Measurements from ENCODE around the gene CYP24A1.
"Not testable (repeated sequence)": the region's sequence is repeated elsewhere in the genome, so short reads cannot be mapped to it uniquely, and the experiment has no call there.

Gene CYP24A1

DNA sequence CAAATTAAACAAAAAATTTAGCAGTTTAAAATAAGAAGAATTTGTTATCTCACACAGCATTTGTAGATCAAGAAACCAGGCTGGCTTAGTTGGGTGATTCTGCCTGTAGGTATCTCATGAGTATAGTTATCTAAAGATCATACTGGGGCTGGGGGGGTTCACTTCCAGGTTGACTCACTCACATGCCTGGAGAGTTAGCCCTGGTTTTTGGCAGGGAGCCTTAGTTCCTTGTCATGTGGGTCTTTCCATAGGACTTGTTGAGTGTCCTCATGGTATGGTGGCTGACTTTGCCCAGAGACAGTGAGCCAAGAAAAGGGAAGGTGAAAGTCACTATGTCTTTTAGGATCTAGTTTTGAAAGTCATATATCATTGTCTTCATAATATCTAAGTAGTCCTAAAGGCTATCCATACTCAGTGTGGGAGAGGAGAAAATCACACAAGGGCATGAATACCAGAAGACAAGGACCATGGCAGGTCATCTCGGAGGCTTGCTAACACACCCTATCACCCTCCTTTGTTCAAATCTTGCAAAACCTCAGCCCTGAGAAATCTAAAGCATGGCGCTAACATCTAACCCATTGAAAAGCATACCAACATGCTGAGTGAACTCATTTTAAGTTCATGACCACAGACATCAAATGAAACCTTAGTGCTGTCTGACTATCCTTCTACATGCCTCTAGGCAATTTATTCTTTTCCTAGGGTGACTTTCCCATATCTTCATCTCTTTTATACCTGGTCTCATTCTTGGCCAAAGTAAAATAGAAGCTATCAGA is 39.2 kb downstream of the CYP24A1 start:
- no peaks in the 10 kb centered on the region for H3K27me3 ChIP-seq (ENCODE audit: control insufficient read depth, insufficient read depth, low read length, poor library complexity, severe bottlenecking)
- WGBS, 2 experiments, result 91 to 92% methylated on average over 2 of the region's 2 CpGs
- H3K36me3 ChIP-seq (ENCODE audit: control insufficient read depth, insufficient read depth, low read length), result no peaks in the 10 kb centered on the region
- H3K4me1 ChIP-seq (ENCODE audit: control insufficient read depth, insufficient read depth, low read length), result peaks cover 11% of the 10 kb centered on the region
- H3K27ac ChIP-seq (ENCODE audit: insufficient read depth, low read depth, low read length, poor library complexity, severe bottlenecking), result no peak overlapping the region
- H3K9me3 ChIP-seq (ENCODE audit: control insufficient read depth, low read length), result no peaks in the 10 kb centered on the region
- H3K4me3 ChIP-seq (ENCODE audit: insufficient read depth, low read depth, low read length), result no peak overlapping the region

DNA sequence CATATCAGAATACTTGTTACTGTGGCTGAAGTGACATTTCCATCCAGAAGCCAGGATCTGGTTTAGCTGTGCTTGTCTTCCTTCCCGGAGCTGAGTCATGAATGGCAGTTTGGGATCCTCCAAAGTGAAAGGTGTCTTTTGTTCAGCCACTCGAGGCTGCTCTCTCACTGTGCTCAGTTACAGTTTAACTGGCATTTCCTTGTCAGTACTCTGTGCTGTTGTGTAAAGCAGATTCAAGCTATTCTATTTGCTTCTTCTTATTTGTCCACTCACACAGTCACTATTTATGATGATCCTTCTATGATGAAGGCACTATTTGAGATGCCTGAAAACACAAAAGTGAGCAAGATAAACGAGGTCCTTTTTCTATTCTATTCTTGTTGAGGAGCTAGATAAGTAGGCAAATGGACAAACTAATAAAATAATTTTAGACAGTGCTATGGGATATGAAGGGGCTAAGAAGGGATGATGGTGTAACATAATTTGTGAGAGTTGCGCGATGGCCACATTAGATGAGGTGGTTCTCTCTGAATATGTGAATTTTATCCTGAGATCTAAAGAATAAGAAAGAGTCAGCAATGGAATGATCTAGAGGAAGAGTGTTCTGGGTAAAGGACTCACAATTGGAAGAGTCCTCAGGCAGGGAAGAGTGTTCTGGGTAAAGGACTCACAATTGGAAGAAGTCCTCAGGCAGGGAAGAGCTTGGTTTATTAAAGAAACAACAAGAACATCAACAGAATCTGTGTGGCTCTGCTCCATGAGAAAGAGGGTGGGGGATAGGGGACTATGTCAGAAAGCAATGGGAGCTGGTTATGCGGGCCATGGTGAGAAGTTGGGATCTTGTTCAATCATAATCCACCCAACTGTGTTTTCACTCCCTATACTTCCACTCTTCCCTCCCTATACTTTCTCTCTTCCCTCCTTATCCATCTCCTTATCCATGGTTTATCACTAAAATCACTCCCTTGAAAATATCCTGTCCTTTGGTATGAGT is 40.1 kb downstream of the CYP24A1 start:
- Histone ChIP-seq H3K4me1 (ENCODE audit: control insufficient read depth, insufficient read depth, low read length) (peaks cover 11% of the 10 kb centered on the region), H3K4me3 (ENCODE audit: insufficient read depth, low read depth, low read length) (no peak overlapping the region), H3K9me3 (ENCODE audit: control insufficient read depth, low read length) (no peaks in the 10 kb centered on the region), H3K36me3 (ENCODE audit: control insufficient read depth, insufficient read depth, low read length) (no peaks in the 10 kb centered on the region), H3K27me3 (ENCODE audit: control insufficient read depth, insufficient read depth, low read length, poor library complexity, severe bottlenecking) (no peaks in the 10 kb centered on the region), H3K27ac (ENCODE audit: insufficient read depth, low read depth, low read length, poor library complexity, severe bottlenecking) (no peak overlapping the region)
- 73 to 74% methylated on average over 6 of the region's 6 CpGs for WGBS, 2 experiments

- no peaks in the 10 kb centered on the region for H3K9me3 ChIP-seq (ENCODE audit: control insufficient read depth, low read length)
- WGBS, 2 experiments, result 55 to 59% methylated on average over 6 of the region's 6 CpGs
- no peaks in the 10 kb centered on the region for H3K36me3 ChIP-seq (ENCODE audit: control insufficient read depth, insufficient read depth, low read length)
- peaks cover 11% of the 10 kb centered on the region for H3K4me1 ChIP-seq (ENCODE audit: control insufficient read depth, insufficient read depth, low read length)
- no peak overlapping the region for H3K4me3 ChIP-seq (ENCODE audit: insufficient read depth, low read depth, low read length)
- no peak overlapping the region for H3K27ac ChIP-seq (ENCODE audit: insufficient read depth, low read depth, low read length, poor library complexity, severe bottlenecking)
- H3K27me3 ChIP-seq (ENCODE audit: control insufficient read depth, insufficient read depth, low read length, poor library complexity, severe bottlenecking), result no peaks in the 10 kb centered on the region
Measured at GRCh38 chr20:54132612-54133433, 41.0 kb downstream of the CYP24A1 start.

DNA sequence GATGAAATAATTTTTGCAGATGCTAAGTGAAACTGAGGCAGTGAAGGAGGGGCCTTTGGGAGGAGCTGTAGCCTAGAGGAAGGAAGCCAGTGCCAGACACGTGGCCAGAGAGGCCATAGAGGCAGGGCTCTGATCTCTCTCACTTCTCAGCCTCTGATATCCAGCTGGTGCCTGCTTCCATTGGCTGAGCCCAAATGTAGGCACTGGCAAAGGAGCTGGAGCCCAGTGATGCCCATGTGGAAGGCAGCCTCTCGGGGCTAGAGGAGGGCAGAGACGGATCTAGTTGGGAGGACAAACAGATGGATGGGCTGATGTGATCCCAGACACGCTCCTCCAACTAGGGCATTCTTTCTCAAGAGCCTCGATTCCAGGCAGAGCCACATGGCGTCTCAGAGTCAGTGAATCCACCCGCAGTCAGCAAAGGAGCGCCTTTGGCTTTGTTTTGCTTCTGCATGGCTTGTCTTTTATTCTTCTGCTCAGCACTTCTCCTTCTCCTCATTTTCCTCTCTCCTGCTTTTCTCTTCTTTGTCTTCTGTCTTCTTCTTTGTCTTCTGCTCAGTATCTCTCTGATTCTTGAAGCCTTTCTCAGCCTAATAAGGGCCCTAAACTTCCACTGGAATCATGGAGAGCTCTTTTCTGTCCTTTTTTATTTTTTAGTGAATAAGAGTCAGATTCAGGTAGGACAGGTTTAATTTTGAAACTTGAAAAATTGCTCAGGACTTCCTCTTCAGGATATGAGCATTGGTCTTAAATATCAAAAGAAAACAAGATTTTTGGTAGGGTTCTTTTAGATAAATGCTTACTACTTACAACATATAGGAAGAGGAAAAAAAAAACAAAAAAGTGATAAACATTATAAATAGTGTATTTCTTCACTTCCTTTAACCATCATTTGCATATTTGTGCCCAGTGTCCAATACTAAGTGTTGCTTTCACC is 41.8 kb downstream of the CYP24A1 start:
- Histone ChIP-seq H3K4me3 (ENCODE audit: insufficient read depth, low read depth, low read length) (no peak overlapping the region), H3K4me1 (ENCODE audit: control insufficient read depth, insufficient read depth, low read length) (peaks cover 11% of the 10 kb centered on the region), H3K36me3 (ENCODE audit: control insufficient read depth, insufficient read depth, low read length) (no peaks in the 10 kb centered on the region), H3K27me3 (ENCODE audit: control insufficient read depth, insufficient read depth, low read length, poor library complexity, severe bottlenecking) (no peaks in the 10 kb centered on the region), H3K9me3 (ENCODE audit: control insufficient read depth, low read length) (no peaks in the 10 kb centered on the region), H3K27ac (ENCODE audit: insufficient read depth, low read depth, low read length, poor library complexity, severe bottlenecking) (no peak overlapping the region)
- WGBS, 2 experiments, result 86 to 89% methylated on average over 8 of the region's 8 CpGs

DNA sequence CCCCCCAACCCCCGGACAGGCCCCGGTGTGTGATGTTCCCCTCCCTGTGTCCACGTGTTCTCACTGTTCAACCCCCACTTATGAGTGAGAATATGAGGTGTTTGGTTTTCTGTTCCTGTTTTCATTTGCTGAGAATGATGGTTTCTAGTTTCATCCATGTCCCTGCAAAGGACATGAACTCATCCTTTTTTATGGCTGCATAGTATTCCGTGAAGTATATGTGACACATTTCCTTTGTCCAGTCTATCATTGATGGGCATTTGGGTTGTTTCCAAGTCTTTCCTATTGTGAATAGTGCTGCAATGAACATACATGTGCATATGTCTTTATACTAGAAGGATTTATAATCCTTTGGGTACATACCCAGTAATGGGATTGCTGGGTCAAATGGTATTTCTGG is 42.7 kb downstream of the CYP24A1 start:
- H3K27me3 ChIP-seq (ENCODE audit: control insufficient read depth, insufficient read depth, low read length, poor library complexity, severe bottlenecking); H3K4me3 ChIP-seq (ENCODE audit: insufficient read depth, low read depth, low read length); H3K36me3 ChIP-seq (ENCODE audit: control insufficient read depth, insufficient read depth, low read length); H3K9me3 ChIP-seq (ENCODE audit: control insufficient read depth, low read length); H3K27ac ChIP-seq (ENCODE audit: insufficient read depth, low read depth, low read length, poor library complexity, severe bottlenecking): not testable (repeated sequence)
- H3K4me1 ChIP-seq (ENCODE audit: control insufficient read depth, insufficient read depth, low read length), result peaks cover 11% of the 10 kb centered on the region
- 95 to 100% methylated on average over 2 to 4 of the region's 4 CpGs for WGBS, 2 experiments

GRCh38 chr20:54129350-54129749 is 44.4 kb downstream of the CYP24A1 start:
- Histone ChIP-seq H3K9me3 (ENCODE audit: control insufficient read depth, low read length) (no peaks in the 10 kb centered on the region), H3K4me3 (ENCODE audit: insufficient read depth, low read depth, low read length) (no peak overlapping the region), H3K27me3 (ENCODE audit: control insufficient read depth, insufficient read depth, low read length, poor library complexity, severe bottlenecking) (no peaks in the 10 kb centered on the region), H3K27ac (ENCODE audit: insufficient read depth, low read depth, low read length, poor library complexity, severe bottlenecking) (no peak overlapping the region), H3K4me1 (ENCODE audit: control insufficient read depth, insufficient read depth, low read length) (peaks cover 11% of the 10 kb centered on the region), H3K36me3 (ENCODE audit: control insufficient read depth, insufficient read depth, low read length) (no peaks in the 10 kb centered on the region)
- WGBS, 2 experiments, result 88 to 96% methylated on average over 3 of the region's 3 CpGs

- H3K9me3 ChIP-seq (ENCODE audit: control insufficient read depth, low read length), result no peaks in the 10 kb centered on the region
- no peaks in the 10 kb centered on the region for H3K36me3 ChIP-seq (ENCODE audit: control insufficient read depth, insufficient read depth, low read length)
- no peak overlapping the region for H3K4me3 ChIP-seq (ENCODE audit: insufficient read depth, low read depth, low read length)
- H3K27me3 ChIP-seq (ENCODE audit: control insufficient read depth, insufficient read depth, low read length, poor library complexity, severe bottlenecking), result no peaks in the 10 kb centered on the region
- H3K4me1 ChIP-seq (ENCODE audit: control insufficient read depth, insufficient read depth, low read length), result peaks cover 7% of the 10 kb centered on the region
- 78 to 79% methylated on average over 6 to 7 of the region's 7 CpGs for WGBS, 2 experiments
- H3K27ac ChIP-seq (ENCODE audit: insufficient read depth, low read depth, low read length, poor library complexity, severe bottlenecking), result no peak overlapping the region
Measured at GRCh38 chr20:54127855-54128574, 45.8 kb downstream of the CYP24A1 start.

GRCh38 chr20:54126806-54127655 is 46.8 kb downstream of the CYP24A1 start:
- WGBS, 2 experiments, result 85 to 92% methylated on average over 2 to 3 of the region's 3 CpGs
- no peaks in the 10 kb centered on the region for H3K36me3 ChIP-seq (ENCODE audit: control insufficient read depth, insufficient read depth, low read length)
- H3K4me1 ChIP-seq (ENCODE audit: control insufficient read depth, insufficient read depth, low read length), result no peaks in the 10 kb centered on the region
- no peaks in the 10 kb centered on the region for H3K9me3 ChIP-seq (ENCODE audit: control insufficient read depth, low read length)
- no peak overlapping the region for H3K4me3 ChIP-seq (ENCODE audit: insufficient read depth, low read depth, low read length)
- no peaks in the 10 kb centered on the region for H3K27me3 ChIP-seq (ENCODE audit: control insufficient read depth, insufficient read depth, low read length, poor library complexity, severe bottlenecking)
- H3K27ac ChIP-seq (ENCODE audit: insufficient read depth, low read depth, low read length, poor library complexity, severe bottlenecking), result no peak overlapping the region
